GM13977 (cell line): ENCODE measurements around the gene PDPR.

Experiments
- DNase-seq: peaks from one replicate; pipeline ENCODE4 v3.0.0; 2012; ENCODE audit warnings: low spot score
- CTCF ChIP-seq: IDR thresholded peaks from 2 replicates; pipeline ENCODE4 v1.5.1; 2012; ENCODE audit warnings: mild to moderate bottlenecking, control low read depth; ENCODE audit not compliant: insufficient read depth; ENCODE audit errors: extremely low read depth, missing control alignments
- in situ Hi-C: fragments of 300-500 bp; cut with MboI; formaldehyde crosslinking; loops from one replicate; pipeline ENCODE4 v1.12.0; 2022; ENCODE audit warnings: low sequenced_read_pairs, low pct_unique_long_range_greater_than_20kb, mixed read lengths, inconsistent platforms; ENCODE audit not compliant: unreplicated experiment

Gene PDPR

DNA sequence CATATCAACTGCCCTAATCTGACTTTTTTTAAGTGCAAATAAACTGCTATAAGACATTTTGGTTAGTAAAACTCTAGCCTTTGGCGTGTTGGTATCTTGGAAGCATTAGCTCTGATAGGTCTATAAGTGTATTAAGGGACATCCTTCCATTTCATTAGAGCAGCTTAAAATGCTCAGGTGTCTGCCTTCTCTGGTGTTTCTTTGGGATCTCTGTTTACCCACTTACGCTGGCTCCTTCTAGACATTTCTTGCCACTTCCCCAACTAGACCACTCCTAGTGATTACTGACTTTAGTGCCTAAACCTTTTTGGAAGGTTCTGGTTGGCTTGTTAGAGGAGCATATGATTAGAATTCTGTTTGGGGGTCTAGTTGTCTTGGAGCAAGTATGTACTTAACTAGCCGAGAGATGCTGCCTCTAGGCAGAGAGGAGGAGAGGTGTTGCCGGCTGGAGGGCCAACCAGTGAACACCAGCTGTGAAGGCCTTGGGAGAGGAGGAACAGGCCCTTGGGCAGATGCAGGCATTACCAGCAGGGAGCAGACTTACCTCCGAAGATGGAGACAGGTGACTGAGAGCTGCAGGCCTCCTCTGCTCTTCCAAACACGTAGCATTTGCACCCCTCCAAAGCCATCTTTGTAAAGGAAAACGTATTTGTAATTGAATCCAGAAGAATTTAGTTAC, 44.3 kb downstream of the PDPR start:
- peak; percentile 23 for DNase-seq
- in situ Hi-C loops, result no loop called here
- no peak for TF ChIP-seq CTCF

DNA sequence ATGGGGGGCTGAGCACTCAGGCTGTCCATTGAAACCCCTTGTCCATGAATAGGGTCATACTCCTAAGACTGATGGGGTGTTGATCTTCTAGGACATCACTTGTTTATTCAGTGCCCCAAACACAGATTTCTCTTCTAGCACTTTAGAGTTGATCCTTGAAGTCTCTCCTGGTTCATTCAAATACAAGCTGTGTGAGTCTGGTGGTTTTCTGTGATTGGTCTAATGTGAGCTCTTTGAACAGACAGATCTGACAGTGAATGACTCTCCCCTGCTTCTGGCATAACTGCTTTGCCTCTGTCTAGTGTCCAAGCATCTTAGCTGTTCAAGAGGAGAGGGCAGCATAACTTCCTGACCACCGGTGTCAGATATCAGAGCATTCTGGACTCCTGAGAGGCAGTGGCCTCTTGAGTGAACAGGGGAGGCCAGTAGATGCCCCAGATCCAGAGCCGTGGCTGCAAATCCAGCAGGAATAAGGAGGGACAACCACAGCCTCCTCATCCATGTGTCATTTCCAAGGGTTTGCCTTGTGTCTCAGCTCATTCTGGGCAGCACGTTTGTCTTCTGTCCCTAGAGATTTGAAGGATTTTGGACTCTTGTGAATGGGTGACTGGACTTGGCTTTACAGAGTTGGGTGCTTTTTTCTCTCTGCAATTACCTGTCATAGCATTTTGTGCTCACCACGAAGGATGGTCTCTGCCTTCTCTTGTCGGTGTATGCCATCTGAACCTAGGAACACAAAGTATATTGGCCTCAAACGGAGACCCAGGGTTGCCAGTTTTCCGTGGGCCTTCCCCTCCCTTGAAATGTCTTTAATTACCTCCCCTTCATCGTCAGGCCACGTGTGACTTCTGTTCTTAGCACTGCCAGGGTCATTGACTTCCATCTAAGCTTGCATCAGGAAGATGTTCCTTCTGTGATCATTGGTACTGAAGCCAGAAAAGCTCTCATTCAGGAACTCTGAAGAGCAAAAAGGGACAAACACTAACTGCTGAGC, 45.5 kb downstream of the PDPR start:
- in situ Hi-C loops, result no loop called here

GRCh38 chr16:70160388-70160787, 46.3 kb downstream of the PDPR start:
- no peak for TF ChIP-seq CTCF
- in situ Hi-C loops, result no loop called here

More for the DNA sequence above, 45.5 kb downstream of the PDPR start:
- no peak for DNase-seq
- TF ChIP-seq CTCF, result no peak

GRCh38 chr16:70160821-70161220, 46.7 kb downstream of the PDPR start:
- no peak for TF ChIP-seq CTCF
- in situ Hi-C loops, result no loop called here
- DNase-seq, result no peak

More at GRCh38 chr16:70160388-70160787, 46.3 kb downstream of the PDPR start:
- no peak for DNase-seq

DNA sequence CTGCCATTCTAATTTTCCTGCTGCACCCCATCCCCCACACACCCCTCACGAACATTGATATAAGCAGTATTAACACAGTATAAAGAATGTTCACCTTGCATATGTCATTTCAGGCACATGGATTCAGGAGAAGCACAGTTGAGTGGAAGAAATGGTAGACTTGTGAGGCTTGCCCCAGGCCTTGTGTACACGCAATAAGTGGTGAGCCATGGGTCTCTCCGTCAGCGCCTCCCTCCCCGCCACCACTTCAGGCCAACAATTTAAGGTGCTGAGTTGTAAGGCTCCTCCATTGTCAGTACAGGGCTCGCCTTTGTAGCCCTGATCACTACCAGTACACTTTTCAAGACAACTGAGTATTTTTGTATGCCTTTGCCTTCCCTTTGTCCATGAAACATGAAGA, 47.2 kb downstream of the PDPR start:
- no peak for DNase-seq

DNA sequence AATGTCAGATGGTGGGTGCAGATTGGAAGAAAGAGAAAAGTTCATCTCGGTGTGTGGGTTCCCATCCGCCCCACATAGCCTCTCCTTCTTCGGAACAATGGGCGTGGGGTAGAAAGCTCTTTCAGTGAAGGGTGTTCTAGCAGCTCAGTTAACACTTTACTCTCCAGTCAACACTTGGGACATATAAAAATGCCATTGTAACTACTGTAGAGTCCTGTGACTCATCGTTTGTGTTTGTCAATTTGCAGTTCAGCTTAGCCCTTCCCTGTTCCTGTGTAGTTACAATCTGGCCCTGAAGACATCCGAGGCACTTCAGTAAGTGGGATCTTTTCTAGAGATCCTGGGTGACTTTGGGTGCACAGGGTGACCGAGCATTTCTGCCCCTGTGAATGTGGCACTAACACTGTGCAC, 47.9 kb downstream of the PDPR start:
- in situ Hi-C loops, result no loop called here
- no peak for TF ChIP-seq CTCF
- peak; percentile 24 for DNase-seq

More for the DNA sequence above, 47.2 kb downstream of the PDPR start:
- TF ChIP-seq CTCF, result no peak
- in situ Hi-C loops, result no loop called here
